Renal cortex interstitium (tissue), 11 donors: ENCODE data around the gene NRG3. TPM values are rescaled to one million over a fixed set of nuclear protein-coding genes. Genes with fewer than 3 reads are reported as not detected.
A peak's percentile ranks its signal among the peaks of the same experiment; 100 is the strongest.
"Not testable (repeated sequence)": the region's sequence is repeated elsewhere in the genome, so short reads cannot be mapped to it uniquely, and the experiment has no call there.

Experiments used
- DNase-seq, 11 donors: peaks; one replicate each; pipeline ENCODE4 v3.0.0-alpha.2; 2013; ENCODE audit warnings: low read depth in 9 of 11, low spot score in 4 of 11; ENCODE audit errors: extremely low read depth in 1 of 11
- polyA plus RNA-seq, 3 donors: library from polyadenylated mRNA; unstranded; fragments of 120-200 nt; gene quantifications; one replicate each; pipeline ENCODE4 v1.2.1, GENCODE V29; 2013; ENCODE audit not compliant: insufficient read length in 3 of 3

NRG3 gene
- polyA plus RNA-seq, 3 donors = 11.8 to 16.4 (median 12.6) TPM

DNA sequence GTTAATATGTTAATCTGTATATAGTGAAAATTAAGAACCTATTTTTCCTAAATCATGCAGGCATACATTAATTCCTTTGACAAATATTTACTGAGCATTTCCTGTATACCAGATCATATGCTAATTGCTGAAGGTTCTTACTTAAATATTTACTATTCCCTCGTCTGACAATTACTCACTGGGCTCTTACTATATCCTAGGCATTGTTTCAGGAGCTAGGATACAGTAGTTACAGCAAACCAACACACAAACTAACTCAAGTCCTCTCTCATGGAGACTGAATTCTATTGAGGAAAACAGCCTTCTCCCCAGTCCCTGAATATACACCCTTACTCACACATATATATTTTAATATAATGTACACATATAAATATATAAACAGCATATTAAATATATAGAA, 786.0 kb downstream of the NRG3 start:
- DNase-seq = peak in 2 of 11 donors; percentile 5 to 10

DNA sequence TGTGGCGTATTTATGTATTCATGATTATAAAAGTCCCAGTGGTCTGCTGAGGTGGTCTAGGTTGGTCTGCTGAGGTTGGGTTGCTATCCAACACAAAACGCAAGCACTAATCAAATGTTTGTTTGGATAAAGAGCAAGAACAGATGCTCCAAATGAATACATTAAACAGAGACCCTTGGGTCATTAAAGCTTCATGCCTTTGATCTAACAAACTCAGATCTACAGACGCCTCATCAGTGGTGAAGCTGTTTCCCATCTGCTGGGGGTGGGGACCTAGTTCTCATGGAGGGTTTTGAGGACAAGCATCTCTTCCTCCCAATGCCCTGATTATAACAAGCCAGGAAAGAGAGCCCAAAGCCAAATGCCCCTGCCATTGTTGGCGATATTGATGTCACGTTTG, 786.7 kb downstream of the NRG3 start:
- DNase-seq = no peak

DNA sequence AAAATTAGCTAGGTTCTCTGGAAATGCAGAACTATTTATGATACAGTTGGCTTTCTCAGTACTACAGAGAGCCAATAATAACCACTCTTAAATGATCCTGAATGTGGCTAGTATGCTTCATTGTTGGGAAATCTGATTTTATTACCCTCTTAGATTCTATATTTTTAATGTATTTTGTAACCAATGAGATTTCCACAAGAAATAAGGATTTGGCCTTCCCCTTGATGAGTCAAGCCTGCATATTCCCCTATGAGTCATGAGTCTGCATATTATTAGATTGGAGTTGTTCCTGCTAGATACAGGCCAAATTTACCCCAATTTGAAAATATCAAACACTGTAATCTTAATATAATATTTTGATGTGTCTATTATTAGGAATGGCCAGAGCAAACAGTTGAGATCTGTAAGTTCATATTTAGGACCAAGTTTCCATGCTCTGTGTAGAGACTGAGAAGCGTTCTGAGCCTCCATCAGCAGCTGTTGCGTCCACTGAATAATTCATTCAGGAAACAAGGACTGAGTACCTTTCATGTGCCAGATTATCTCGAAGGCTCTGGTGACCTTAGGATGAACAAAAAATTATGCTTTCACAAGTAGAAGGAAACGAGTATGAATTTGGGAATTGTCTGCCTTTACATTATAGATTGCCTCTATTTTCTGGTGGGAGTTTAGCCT, 793.4 kb downstream of the NRG3 start:
- DNase-seq = no peak

DNA sequence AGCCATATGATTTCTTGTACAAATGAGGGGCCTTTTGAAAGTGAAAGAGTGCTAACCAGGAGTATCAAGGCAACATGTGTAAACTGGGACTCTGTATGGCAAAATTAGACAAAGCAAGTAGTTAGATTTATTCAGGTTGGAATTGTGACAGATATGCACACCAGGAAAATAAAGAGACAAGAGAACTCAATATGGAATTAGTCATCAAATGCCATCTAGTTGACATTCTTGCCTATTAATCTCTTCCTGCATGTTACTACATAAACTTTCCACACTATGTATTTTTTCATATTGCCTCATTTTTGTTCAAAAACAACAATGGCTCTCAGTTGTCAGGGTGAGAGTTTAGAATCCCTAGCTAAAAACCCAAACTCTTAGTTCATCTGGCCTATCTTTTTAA, 799.0 kb downstream of the NRG3 start:
- DNase-seq = no peak

- DNase-seq = not testable (repeated sequence)
These were observed 802.9 kb downstream of the NRG3 start for GRCh38 chr10:82677932-82678331.

DNA sequence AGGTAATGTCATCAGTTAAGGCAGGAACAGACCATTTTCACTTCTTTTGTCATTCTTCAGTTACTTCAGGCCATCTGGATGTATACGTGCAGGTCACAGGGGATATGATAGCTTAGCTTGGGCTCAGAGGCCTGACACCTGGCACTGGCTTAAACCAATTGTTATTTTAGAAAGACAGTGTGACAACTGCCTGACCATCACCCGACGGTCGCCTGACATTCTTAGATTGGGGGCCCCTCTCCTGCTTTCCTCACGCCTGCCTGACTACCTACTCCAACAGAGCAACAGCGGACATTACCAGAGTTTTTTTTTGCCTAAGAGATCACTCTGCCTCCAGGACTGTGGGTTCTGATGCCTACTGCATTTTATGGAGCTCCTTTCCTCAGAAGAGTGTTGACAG, 803.5 kb downstream of the NRG3 start:
- not testable (repeated sequence) for DNase-seq

GRCh38 chr10:82680608-82681007, 805.6 kb downstream of the NRG3 start:
- DNase-seq = no peak

GRCh38 chr10:82683945-82684344, 809.0 kb downstream of the NRG3 start:
- no peak for DNase-seq

DNA sequence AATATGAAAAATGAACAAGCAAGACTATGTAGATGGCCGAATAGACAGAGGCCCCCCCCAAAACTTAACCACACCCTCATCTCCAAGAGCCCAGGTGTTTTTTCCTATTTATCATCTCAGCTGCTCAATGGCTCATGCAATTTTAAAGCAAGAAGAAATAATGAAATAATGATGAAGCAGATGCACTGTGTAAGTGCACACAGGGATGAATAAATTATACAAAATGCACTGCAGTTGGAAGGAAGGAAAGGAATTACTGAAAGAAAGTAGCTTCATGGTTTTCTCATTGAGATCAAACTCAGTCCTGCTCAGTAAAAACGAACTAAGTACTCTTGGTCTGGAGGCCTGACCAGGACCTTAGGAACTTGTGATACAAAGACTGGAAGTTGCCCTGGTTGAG, 810.1 kb downstream of the NRG3 start:
- no peak for DNase-seq

DNA sequence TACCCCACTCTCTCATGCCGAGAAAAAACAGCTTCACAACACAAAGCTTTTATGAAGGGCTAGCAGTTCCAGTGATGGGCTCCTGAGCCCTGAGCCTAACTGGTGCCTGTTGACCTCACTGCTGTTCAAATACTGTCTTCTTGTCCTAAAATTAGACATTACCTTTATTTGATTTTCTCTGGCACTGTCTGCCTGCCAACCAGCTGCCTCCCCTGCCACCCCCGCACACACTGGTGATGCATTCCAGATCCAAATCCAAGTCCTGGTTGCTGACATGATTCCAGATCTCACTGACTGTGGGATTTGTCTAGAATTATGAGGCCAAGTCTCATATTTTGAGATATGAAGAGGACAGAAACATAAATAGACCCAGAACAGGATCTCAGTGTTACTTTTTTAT, 816.2 kb downstream of the NRG3 start:
- DNase-seq = no peak

GRCh38 chr10:82692458-82692857, 817.5 kb downstream of the NRG3 start:
- DNase-seq = no peak

GRCh38 chr10:82721831-82722230, 846.8 kb downstream of the NRG3 start:
- no peak for DNase-seq

GRCh38 chr10:82722273-82722672, 847.3 kb downstream of the NRG3 start:
- DNase-seq = no peak

DNA sequence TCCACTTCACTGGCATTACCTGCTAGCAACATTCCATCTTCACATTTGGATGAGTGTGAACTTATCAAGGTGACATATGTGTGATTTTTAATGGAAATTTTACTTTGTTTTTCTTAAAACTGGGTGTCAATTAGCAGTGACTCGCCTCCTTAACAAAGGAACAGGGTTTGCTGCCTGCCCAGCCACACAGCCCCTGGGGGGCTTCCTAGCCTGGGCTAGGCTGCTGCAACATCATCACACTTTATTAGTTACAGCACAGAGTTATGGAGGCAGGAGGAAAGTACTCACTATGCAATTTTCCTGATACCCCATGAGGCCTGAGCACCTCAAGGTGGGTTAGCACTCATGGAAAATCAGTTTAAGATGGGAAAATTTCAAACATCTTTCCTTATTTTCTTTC, 861.3 kb downstream of the NRG3 start:
- no peak for DNase-seq

DNA sequence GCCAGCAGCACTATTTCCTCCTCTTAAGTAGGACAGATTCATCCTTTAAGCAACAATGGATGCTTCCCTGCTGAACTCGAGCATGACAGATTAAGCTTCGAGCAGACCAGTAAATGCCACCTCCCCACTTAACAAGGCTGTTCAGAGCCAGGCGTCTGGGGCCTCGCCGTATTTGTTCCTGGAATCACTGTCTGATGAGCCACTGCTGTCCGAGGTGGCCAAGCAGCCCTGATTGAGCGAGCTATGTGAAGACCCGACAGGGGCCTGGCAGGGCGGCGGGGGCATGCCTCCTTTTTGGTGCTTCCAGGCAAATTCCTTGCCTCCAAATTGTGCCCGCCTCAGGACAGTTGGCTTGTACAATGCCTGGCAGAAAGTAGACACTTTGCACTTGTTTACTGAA, 862.6 kb downstream of the NRG3 start:
- DNase-seq = no peak

GRCh38 chr10:82738592-82738991, 863.6 kb downstream of the NRG3 start:
- no peak for DNase-seq

GRCh38 chr10:82742478-82742877, 867.5 kb downstream of the NRG3 start:
- DNase-seq = peak in 1 of 11 donors; percentile 20

DNA sequence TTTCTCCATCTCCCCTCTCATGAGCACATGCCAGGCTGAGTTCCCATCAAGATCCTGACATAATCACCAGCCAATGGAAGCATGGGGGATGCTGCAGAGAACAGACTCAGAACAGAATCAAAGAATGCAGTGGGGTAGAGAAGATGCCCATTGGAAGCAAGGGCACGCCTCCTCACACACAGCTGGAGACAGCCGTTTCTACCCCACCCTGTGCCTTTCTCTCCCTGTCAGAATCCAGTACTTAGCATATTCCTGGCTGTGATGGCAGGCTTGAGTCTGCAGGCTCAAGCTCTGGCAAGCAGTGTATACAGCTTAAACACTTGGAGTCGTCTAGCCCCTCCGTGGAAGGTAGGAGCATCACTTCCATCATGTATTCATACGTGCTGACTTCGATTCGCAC, 867.9 kb downstream of the NRG3 start:
- DNase-seq = no peak

GRCh38 chr10:82750538-82750937, 875.5 kb downstream of the NRG3 start:
- DNase-seq = no peak

DNA sequence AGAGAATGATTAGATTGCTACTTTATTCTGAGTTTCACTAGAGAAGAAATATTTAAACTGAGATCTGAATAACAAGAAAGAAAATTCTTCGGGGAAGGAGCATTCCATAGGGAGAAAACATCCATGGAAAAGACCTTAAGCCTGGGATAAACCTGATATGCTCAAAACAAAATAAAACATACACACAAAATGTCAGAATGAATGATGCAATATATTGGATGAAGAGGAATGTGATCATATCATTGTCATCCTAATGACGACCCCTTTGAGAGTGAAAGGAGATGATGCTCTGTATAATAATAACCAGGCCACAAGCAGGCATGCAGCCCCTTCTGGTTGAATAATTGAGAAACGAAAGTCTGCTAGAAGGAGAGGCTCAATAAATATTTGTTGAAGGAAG, 882.4 kb downstream of the NRG3 start:
- DNase-seq = no peak

GRCh38 chr10:82757901-82758300, 882.9 kb downstream of the NRG3 start:
- peak in 4 of 11 donors; percentile 4 to 24 (median 16) for DNase-seq
